ENCODE measurements around the gene FBXL19. TPM values are rescaled to one million over a fixed set of nuclear protein-coding genes. Genes with fewer than 3 reads are reported as not detected.

FBXL19 gene
- polyA plus RNA-seq, 2 of the 4 experiments (the other 2 are of a cell fraction): 5.6 to 21.5 TPM

DNA sequence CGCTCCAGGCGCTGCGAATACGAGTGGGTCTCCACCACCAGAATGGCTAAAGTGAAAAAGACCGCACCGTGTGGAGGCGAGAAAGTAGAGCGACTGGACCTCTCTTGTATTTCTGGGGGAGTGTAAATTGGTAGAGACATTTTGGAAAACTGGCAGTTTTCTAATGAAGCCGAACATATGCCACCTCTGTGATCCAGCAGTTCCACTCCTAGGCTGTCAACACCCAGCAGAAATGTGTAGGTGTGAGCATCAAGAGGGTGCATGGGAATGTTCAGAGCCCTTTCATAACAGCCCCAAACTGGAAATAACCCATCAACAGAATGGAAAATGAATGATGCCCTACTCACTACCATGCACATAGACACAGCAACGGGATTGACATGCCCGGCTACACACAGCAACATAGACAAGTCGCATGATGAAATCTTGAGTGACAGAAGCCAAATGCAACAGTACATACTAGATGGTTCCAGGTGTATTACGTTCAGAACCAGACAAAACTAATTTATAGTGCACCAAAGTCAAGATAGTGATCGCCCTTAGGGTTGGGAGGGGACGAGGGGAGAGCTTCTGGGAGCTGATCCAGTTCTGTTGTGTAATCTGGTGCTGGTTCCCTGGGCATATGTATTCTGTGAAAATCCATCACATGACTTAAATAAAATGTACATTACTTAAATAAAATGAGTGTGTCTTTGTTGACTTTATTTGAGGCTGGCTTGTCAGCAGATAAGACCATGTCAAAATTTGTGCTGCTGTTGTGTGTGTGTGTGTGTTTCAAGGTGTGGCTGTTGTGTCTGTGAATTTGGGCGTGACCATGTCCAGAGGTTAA lies 28.6 kb upstream of the FBXL19 start:
- WGBS (ENCODE audit: missing lambda C conversion rate): 75% methylated on average over 16 of the region's 16 CpGs
- Histone ChIP-seq H3K4me3 (peak overlapping the region; percentile 56), H3K4me1 (peaks cover 34% of the 10 kb centered on the region), H3K9me3 (no peaks in the 10 kb centered on the region), H3K27ac (peak overlapping the region; percentile 79 to 95), H3K4me2 (peak overlapping the region; percentile 64)
- ChIA-PET CTCF (interaction anchor here (0.9 to 1.1 kb wide), 2 partner anchors 19 to 50 kb away, joined by 3 read pairs; no protein-coding TSS in a partner anchor), POLR2A (no interaction called here)
- no peak for TF ChIP-seq ZSCAN20 (CRISPR knock-in tag; IDR thresholded peaks at IDR 0.05)
- TF ChIP-seq MAX (IDR thresholded peaks at IDR 0.05): no peak
- TF ChIP-seq HOXB5 (CRISPR knock-in tag; IDR thresholded peaks at IDR 0.05): 0 out of 2 replicates have a peak, but pooled peaks have one; percentile 6
- TF ChIP-seq EHF (CRISPR knock-in tag; IDR thresholded peaks at IDR 0.05): no peak
- TF ChIP-seq KDM1A (IDR thresholded peaks at IDR 0.05; ENCODE audit: low read depth): peak; percentile 41; the same call in 1 of the 2 replicates
- peak; percentile 60; the same call in 1 of the 2 replicates for TF ChIP-seq RNF2 (IDR thresholded peaks at IDR 0.05; ENCODE audit: borderline replicate concordance, low read depth)
- TF ChIP-seq HDAC2 (IDR thresholded peaks at IDR 0.05): 0 out of 2 replicates have a peak, but pooled peaks have one; percentile 6
- ATAC-seq (no peak), DNase-seq (ENCODE audit: low read depth in 1 of 2, low spot score in 1 of 2) (no peak), FAIRE-seq (no peak)

- Histone ChIP-seq H3K27ac (peak overlapping the region; percentile 72 to 85; a peak in 5 of 6 replicates), H3K4me3 (no peak overlapping the region), H3K9me3 (no peaks in the 10 kb centered on the region), H3K4me2 (peak overlapping the region; percentile 68), H3K4me1 (peaks cover 34% of the 10 kb centered on the region)
- no peak for TF ChIP-seq SMC3 (IDR thresholded peaks at IDR 0.05)
- TF ChIP-seq MAX (IDR thresholded peaks at IDR 0.05): no peak
- TF ChIP-seq NFE2L2 (conservative IDR thresholded peaks at IDR 0.05; ENCODE audit: low read length): no peak
- TF ChIP-seq CHD2 (IDR thresholded peaks at IDR 0.05; ENCODE audit: low read length, partially characterized antibody): no peak
- TF ChIP-seq, protein P1, sequence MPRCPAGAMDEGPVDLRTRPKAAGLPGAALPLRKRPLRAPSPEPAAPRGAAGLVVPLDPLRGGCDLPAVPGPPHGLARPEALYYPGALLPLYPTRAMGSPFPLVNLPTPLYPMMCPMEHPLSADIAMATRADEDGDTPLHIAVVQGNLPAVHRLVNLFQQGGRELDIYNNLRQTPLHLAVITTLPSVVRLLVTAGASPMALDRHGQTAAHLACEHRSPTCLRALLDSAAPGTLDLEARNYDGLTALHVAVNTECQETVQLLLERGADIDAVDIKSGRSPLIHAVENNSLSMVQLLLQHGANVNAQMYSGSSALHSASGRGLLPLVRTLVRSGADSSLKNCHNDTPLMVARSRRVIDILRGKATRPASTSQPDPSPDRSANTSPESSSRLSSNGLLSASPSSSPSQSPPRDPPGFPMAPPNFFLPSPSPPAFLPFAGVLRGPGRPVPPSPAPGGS (IDR thresholded peaks at IDR 0.05): no peak
- TF ChIP-seq HDAC2 (IDR thresholded peaks at IDR 0.05): no peak
- no peak for TF ChIP-seq FOSB (CRISPR knock-in tag; IDR thresholded peaks at IDR 0.05)
- no peak for TF ChIP-seq HOXA7 (CRISPR knock-in tag; IDR thresholded peaks at IDR 0.05)
- TF ChIP-seq, protein P2, sequence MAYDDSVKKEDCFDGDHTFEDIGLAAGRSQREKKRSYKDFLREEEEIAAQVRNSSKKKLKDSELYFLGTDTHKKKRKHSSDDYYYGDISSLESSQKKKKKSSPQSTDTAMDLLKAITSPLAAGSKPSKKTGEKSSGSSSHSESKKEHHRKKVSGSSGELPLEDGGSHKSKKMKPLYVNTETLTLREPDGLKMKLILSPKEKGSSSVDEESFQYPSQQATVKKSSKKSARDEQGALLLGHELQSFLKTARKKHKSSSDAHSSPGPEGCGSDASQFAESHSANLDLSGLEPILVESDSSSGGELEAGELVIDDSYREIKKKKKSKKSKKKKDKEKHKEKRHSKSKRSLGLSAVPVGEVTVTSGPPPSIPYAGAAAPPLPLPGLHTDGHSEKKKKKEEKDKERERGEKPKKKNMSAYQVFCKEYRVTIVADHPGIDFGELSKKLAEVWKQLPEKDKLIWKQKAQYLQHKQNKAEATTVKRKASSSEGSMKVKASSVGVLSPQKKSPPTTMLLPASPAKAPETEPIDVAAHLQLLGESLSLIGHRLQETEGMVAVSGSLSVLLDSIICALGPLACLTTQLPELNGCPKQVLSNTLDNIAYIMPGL (CRISPR knock-in tag; IDR thresholded peaks at IDR 0.05; ENCODE audit: borderline replicate concordance): no peak
- no peak for TF ChIP-seq TP53 (CRISPR knock-in tag; IDR thresholded peaks at IDR 0.05)
- no peak for TF ChIP-seq PHF8 (IDR thresholded peaks at IDR 0.05; ENCODE audit: borderline replicate concordance, low read depth)
- TF ChIP-seq CEBPB (IDR thresholded peaks at IDR 0.05): no peak
- no peak for TF ChIP-seq MAZ (IDR thresholded peaks at IDR 0.05; ENCODE audit: borderline replicate concordance, low read depth, low read length)
- TF ChIP-seq ZFP36 (IDR thresholded peaks at IDR 0.05; ENCODE audit: borderline replicate concordance, partially characterized antibody): no peak
- no peak for TF ChIP-seq RAD21 (conservative IDR thresholded peaks at IDR 0.05 in 1 of 2, IDR thresholded peaks at IDR 0.05 in 1 of 2)
- TF ChIP-seq CBX8 (IDR thresholded peaks at IDR 0.05): no peak
- peak in 1 of 2 experiments; percentile 32 for DNase-seq (ENCODE audit: low read depth in 1 of 2, low spot score in 1 of 2)
- WGBS (ENCODE audit: missing lambda C conversion rate): 91% methylated on average over 32 of the region's 32 CpGs
- ATAC-seq: no peak
- ChIA-PET POLR2A (no interaction called here), CTCF (interaction anchor here (0.9 to 2.9 kb wide), 4 partner anchors 12 to 81 kb away, joined by 3 to 12 read pairs (median 4); no protein-coding TSS in a partner anchor)
- FAIRE-seq: no peak
Measured at GRCh38 chr16:30895627-30896260, 27.6 kb upstream of the FBXL19 start.

Data from A549 (cell line).